Muscle of leg (tissue), 11 donors: ENCODE results near the gene AHI1. TPM values are rescaled to one million over a fixed set of nuclear protein-coding genes. Genes with fewer than 3 reads are reported as not detected.

ENCODE experiments used
- DNase-seq: peaks from one replicate; pipeline ENCODE4 v3.0.0; 2013
- H3K27ac ChIP-seq: one replicate; pipeline ENCODE4 v1.5.1; 2013; ENCODE audit warnings: mild to moderate bottlenecking, low read length, control low read depth
- H3K27me3 ChIP-seq: one replicate; pipeline ENCODE4 v1.6.1; 2013; ENCODE audit warnings: low read length; ENCODE audit not compliant: control insufficient read depth, insufficient read depth
- H3K36me3 ChIP-seq: one replicate; pipeline ENCODE4 v1.6.1; 2013; ENCODE audit warnings: low read length; ENCODE audit not compliant: control insufficient read depth, insufficient read depth
- H3K4me1 ChIP-seq: one replicate; pipeline ENCODE4 v1.6.1; 2013; ENCODE audit warnings: low read length; ENCODE audit not compliant: control insufficient read depth, insufficient read depth
- H3K4me3 ChIP-seq: one replicate; pipeline ENCODE4 v1.5.1; 2013; ENCODE audit warnings: low read length, control low read depth
- H3K9me3 ChIP-seq: replicated peaks from 2 replicates; pipeline ENCODE4 v1.6.1; 2013; ENCODE audit warnings: low read depth, low read length; ENCODE audit not compliant: control insufficient read depth
- WGBS: methylation state at CpG from one replicate; pipeline ENCODE4 v1.1.5; 2013; ENCODE audit warnings: missing lambda C conversion rate; ENCODE audit not compliant: insufficient coverage; 5-methylcytosine and 5-hydroxymethylcytosine counted together
- polyA plus RNA-seq, 8 donors: library from polyadenylated mRNA; unstranded; fragments of 120-200 nt; gene quantifications; one replicate each; pipeline versions ENCODE4 v1.2.1 to v1.2.3, GENCODE V29; 2013; ENCODE audit warnings: inconsistent platforms in 1 of 8, low replicate concordance in 1 of 8; ENCODE audit not compliant: insufficient read length in 8 of 8, insufficient read depth in 1 of 8
- total RNA-seq: library from RNA; stranded (reverse); fragments of 120-200 nt; gene quantifications from one replicate; pipeline ENCODE4 v1.2.4, GENCODE V29; 2013

The AHI1 gene
- total and polyA plus RNA-seq, 9 donors = 16.3 to 28.7 (median 20.5) TPM

DNA sequence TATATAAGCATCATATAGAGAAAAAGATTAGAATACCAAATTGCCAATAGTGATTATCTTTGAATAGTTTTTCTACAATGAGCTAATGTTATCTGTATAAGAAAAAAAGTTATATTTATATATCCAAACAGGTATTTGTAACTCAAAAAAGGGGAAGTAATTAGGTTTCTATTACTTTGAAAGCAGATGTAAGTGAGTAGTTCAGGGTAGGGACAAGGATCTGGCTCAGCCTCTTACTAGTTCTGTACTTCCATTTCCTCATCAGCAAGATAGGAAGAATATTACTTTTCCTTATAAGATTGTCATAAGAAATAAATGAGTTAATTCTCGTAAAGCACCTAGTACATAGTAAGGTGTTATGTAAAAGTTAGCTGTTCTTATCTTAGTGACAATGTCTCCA lies 32.2 kb downstream of the AHI1 start:
- H3K4me3 ChIP-seq = no peak overlapping the region
- no CpG with 5 or more reads among the region's 1 CpG for WGBS
- H3K36me3 ChIP-seq = peaks cover 12% of the 10 kb centered on the region

DNA sequence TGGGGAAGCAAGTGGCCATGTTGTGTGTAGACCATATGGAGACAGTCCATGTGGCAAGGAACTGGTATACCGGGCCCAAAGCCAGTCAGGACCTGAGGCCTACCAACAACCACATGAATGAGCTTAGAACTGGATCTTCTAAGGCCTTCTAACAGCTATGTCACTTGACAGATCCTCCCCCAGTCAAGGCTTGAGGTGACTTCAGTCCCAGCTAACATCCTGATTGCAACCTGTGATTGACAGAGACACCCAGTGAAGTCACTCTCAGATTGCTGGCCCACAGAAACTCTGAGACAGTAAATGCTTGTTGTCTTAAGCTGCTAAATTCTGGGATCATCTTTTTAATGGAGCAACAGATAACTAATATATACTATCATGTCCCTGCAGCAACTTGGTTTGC lies 32.9 kb downstream of the AHI1 start:
- Histone ChIP-seq H3K27me3 (no peaks in the 10 kb centered on the region), H3K9me3 (no peaks in the 10 kb centered on the region), H3K4me3 (no peak overlapping the region), H3K4me1 (no peaks in the 10 kb centered on the region), H3K27ac (no peak overlapping the region), H3K36me3 (peaks cover 12% of the 10 kb centered on the region)
- DNase-seq = no peak
- no CpG with 5 or more reads among the region's 1 CpG for WGBS

More for the DNA sequence above, 32.2 kb downstream of the AHI1 start:
- H3K9me3 ChIP-seq = no peaks in the 10 kb centered on the region
- DNase-seq = no peak
- no peaks in the 10 kb centered on the region for H3K27me3 ChIP-seq
- H3K27ac ChIP-seq = no peak overlapping the region
- no peaks in the 10 kb centered on the region for H3K4me1 ChIP-seq

DNA sequence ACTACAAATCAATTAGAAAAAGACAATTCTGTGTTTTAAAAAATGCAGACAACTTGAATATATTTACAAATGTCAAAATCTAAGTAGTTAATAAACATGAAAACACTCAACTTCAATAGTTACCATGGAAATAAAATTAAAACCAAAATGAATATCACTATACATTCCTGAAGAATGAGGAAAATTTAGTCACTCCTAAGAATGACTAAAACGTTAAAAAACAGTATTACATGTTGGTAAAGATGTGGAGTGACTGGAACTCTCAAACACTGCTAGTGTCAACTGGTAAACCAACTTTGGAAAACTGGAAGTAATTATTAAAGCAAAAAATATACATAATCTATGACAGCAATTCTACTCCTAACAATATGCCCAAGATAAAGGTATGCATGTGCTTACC lies 36.3 kb downstream of the AHI1 start:
- Histone ChIP-seq H3K4me1 (peaks cover 5% of the 10 kb centered on the region), H3K4me3 (no peak overlapping the region), H3K36me3 (peaks cover 16% of the 10 kb centered on the region), H3K9me3 (no peaks in the 10 kb centered on the region), H3K27ac (no peak overlapping the region), H3K27me3 (no peaks in the 10 kb centered on the region)
- DNase-seq = no peak
- no CpG with 5 or more reads among the region's 1 CpG for WGBS

DNA sequence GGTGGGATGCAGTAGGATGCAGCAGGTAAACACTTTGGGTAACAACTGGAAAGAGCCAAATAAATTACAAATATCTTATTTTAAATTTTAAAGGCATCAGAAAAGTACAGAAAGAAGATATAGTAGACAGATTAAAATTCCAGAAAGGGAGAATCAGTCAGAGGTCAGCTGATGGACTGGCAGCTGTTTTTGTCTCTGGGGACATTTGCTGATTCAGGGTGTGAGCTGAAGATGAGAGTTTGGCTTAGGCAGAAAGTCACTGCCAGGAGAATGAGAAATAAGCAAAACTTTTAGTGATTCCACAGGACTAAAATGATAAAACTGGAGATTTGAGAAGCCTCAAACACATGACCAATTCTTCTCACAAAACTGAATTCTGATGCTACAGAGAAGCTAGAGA lies 39.5 kb downstream of the AHI1 start:
- Histone ChIP-seq H3K4me1 (peaks cover 5% of the 10 kb centered on the region), H3K27ac (no peak overlapping the region), H3K27me3 (no peaks in the 10 kb centered on the region), H3K9me3 (no peaks in the 10 kb centered on the region), H3K36me3 (peaks cover 5% of the 10 kb centered on the region), H3K4me3 (no peak overlapping the region)
- peak; percentile 36 for DNase-seq

DNA sequence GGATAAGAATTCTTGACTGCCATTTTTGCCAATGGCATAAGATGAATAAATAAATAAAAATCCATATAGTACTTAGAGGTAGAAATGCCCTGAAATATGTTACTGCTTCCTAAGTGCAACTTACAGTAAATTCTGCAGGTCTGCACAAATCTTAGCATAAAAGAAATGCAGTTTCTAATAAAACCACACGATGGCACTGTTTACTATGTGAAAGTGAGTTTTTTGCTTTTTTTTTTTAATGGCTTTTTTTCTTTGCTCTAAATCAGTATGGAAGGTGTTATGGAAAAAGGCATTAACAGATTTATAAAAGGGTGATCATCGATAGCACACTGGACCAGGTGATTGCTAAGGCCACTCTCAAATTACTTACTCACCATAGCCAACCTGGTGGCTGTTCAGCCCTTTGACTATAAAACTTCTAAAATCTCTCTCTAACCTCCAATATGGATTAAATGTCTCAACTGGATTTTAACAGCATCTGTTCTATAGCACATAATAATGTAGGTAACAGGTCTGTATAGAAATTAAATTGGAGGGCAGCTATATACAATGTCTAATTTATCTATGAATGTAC lies 45.8 kb downstream of the AHI1 start:
- Histone ChIP-seq H3K4me1 (no peaks in the 10 kb centered on the region), H3K4me3 (no peak overlapping the region), H3K27ac (no peak overlapping the region), H3K36me3 (peaks cover 6% of the 10 kb centered on the region), H3K27me3 (no peaks in the 10 kb centered on the region), H3K9me3 (no peaks in the 10 kb centered on the region)
- no CpG with 5 or more reads among the region's 2 CpGs for WGBS
- DNase-seq = peak; percentile 63

DNA sequence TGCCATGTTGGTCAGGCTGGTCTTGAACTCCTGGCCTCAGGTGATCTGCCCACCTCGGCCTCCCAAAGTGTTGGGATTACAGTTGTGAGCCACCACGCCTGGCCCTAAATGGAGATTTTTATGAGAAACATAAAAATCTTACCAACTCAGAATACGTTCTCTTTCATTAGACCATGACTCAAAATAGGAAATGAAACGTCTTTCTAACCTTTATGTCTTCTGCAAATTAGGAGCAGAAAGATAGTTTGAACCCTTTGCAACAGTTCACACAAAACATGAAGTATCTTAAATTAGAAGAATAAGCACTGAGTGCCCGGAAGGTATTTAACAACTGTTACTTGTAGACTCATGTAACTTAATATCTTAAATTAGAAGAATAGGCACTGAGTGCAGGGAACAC lies 48.3 kb downstream of the AHI1 start:
- Histone ChIP-seq H3K4me3 (no peak overlapping the region), H3K4me1 (no peaks in the 10 kb centered on the region), H3K9me3 (no peaks in the 10 kb centered on the region), H3K36me3 (peaks cover 13% of the 10 kb centered on the region), H3K27me3 (no peaks in the 10 kb centered on the region), H3K27ac (no peak overlapping the region)
- DNase-seq = no peak
- no CpG with 5 or more reads among the region's 5 CpGs for WGBS

DNA sequence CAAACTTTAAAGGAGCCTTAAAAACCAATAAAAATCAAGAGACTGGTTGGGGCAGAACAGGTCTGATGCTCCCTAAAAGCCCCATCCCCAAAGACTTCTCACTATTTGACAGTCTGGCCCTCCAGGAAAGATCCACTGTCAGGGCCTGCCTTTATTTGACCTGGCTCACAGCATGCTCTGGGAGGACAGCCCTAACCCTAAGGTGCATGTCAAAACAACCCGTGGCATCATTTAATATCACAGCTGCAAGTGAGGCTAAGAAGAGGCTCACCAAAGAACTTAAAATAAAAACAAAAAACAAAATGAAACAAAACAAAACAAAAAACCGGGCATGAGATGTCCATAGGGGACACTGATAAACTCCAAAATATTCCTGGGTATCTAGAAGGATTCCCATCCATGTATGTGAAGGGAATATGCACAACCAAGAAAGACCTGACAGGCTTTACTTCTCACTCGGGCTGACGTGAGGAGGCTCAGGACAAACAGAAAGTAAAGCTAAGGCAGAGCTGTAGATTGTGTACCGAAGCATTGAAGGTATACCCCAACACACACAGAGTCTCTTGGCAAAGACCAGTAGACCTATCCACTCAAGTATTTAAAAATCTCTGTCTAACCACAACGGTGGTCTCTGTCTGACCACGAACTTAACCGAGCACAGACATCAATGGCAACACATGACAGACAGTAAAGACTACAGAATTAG lies 57.3 kb downstream of the AHI1 start:
- Histone ChIP-seq H3K36me3 (peaks cover 15% of the 10 kb centered on the region), H3K4me1 (no peaks in the 10 kb centered on the region), H3K27me3 (no peaks in the 10 kb centered on the region), H3K27ac (no peak overlapping the region), H3K4me3 (no peak overlapping the region), H3K9me3 (no peaks in the 10 kb centered on the region)
- 81% methylated on average over 2 of the region's 8 CpGs for WGBS
- DNase-seq = no peak

DNA sequence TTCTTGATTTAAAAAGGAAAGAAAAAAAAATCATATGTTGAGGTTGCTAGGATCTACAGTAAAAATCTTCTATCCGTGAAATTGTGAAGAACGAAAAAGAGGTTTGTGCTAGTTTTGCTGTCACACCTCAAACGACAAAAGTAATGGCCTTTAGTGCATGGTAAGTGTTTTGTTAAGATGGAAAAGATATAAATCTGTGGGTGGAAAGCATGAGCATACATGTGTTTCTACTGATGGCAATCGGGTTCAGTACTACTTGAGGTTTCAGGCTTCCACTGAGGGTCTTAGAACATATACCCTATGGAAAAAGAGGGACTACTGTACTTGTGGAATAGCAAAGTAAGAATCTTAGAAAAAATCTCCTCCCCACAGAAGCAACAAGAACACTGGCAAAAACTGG lies 58.0 kb downstream of the AHI1 start:
- WGBS = 92% methylated on average over 3 of the region's 4 CpGs
- Histone ChIP-seq H3K36me3 (peaks cover 15% of the 10 kb centered on the region), H3K4me3 (no peak overlapping the region), H3K4me1 (no peaks in the 10 kb centered on the region), H3K27ac (no peak overlapping the region), H3K9me3 (no peaks in the 10 kb centered on the region), H3K27me3 (no peaks in the 10 kb centered on the region)
- no peak for DNase-seq

DNA sequence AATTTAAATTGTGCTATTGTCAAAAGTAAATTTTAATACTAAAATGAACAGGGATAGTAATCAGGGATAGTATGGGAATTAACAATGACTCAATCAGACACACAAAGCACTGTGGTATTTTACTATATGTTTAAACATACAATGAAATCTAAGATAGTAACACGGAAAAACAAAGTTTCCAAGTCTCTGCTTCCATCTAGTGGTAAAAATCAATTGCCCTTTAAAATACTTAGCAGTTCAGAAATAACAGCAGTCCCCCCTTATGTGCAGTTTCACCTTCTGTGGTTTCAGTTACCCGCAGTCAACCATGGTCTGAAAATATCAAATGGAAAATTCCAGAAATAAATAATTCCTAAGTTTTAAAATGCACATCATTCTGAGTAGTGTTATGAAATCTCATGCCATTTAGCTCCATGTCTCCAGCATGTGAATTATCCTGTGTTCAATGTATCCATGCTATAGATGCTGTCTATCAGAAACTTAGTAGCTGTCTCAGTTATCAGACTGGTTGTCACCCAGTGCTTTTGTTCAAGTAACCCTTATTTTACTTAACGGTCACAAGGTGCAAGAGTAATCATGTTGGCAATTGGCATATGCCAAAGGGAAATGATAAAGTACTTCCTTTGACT lies 58.5 kb downstream of the AHI1 start:
- no peaks in the 10 kb centered on the region for H3K4me1 ChIP-seq
- H3K27ac ChIP-seq = no peak overlapping the region
- no CpG with 5 or more reads among the region's 3 CpGs for WGBS
- peaks cover 12% of the 10 kb centered on the region for H3K36me3 ChIP-seq
- DNase-seq = no peak
- no peak overlapping the region for H3K4me3 ChIP-seq
- H3K9me3 ChIP-seq = no peaks in the 10 kb centered on the region
- H3K27me3 ChIP-seq = no peaks in the 10 kb centered on the region

DNA sequence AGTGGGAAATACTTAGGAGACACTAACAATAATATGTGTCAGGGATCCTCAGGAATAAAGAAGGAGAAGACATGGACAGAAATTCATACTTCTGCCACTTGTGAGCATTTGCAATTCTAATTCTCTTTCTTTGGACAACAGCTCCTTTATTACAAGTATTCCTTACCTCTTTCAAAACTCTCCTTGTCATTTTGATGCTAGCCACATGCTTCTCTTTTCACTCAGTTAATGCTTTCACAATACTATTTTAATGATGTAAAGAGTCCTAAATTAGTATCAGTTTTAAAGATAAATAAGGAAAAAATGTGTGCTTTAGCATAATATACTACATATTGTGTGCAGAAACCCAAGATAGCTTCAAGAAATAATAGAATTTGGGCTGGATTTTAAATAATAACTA lies 62.5 kb downstream of the AHI1 start:
- Histone ChIP-seq H3K9me3 (no peaks in the 10 kb centered on the region), H3K4me3 (no peak overlapping the region), H3K27me3 (no peaks in the 10 kb centered on the region), H3K27ac (no peak overlapping the region), H3K36me3 (peaks cover 4% of the 10 kb centered on the region), H3K4me1 (no peaks in the 10 kb centered on the region)
- DNase-seq = no peak
